ENCODE results near the gene BAIAP2L2.
"Not testable (repeated sequence)": the region's sequence is repeated elsewhere in the genome, so short reads cannot be mapped to it uniquely, and the experiment has no call there.

Gene BAIAP2L2

GRCh38 chr22:38110008-38110862, at the start of gene BAIAP2L2:
Gene BAIAP2L2, minus strand, starts transcription at chr22:38110684. Its CDS starts 159 bp downstream, at chr22:38110525.
- DNase-seq = no peak

GRCh38 chr22:38155703-38156102, 45.2 kb upstream of the BAIAP2L2 start:
- DNase-seq = no peak

- DNase-seq = not testable (repeated sequence)
These were observed 44.1 kb upstream of the BAIAP2L2 start for GRCh38 chr22:38154563-38154915.

- peak; percentile 97 for DNase-seq
These were observed 43.5 kb upstream of the BAIAP2L2 start for GRCh38 chr22:38153821-38154562.

- no peak for DNase-seq
These were observed 40.6 kb upstream of the BAIAP2L2 start for GRCh38 chr22:38151126-38151500.

GRCh38 chr22:38148245-38148644, 37.8 kb upstream of the BAIAP2L2 start:
- DNase-seq = no peak

- DNase-seq = not testable (repeated sequence)
These were observed 35.7 kb upstream of the BAIAP2L2 start for GRCh38 chr22:38146166-38146565.

- peak; percentile 50 for DNase-seq
These were observed 33.5 kb upstream of the BAIAP2L2 start for GRCh38 chr22:38144025-38144405.

- no peak for DNase-seq
These were observed 32.1 kb upstream of the BAIAP2L2 start for GRCh38 chr22:38142606-38143005.

GRCh38 chr22:38141217-38141973, 30.9 kb upstream of the BAIAP2L2 start:
- DNase-seq = no peak

GRCh38 chr22:38139901-38140300, 29.4 kb upstream of the BAIAP2L2 start:
- no peak for DNase-seq

GRCh38 chr22:38138961-38139360, 28.5 kb upstream of the BAIAP2L2 start:
- DNase-seq = no peak

- DNase-seq = no peak
These were observed 27.6 kb upstream of the BAIAP2L2 start for GRCh38 chr22:38137876-38138687.

- DNase-seq = peak; percentile 67
These were observed 26.1 kb upstream of the BAIAP2L2 start for GRCh38 chr22:38136607-38137006.

- no peak for DNase-seq
These were observed 24.7 kb upstream of the BAIAP2L2 start for GRCh38 chr22:38135133-38135706.

- no peak for DNase-seq
These were observed 22.8 kb upstream of the BAIAP2L2 start for GRCh38 chr22:38133331-38133730.

- no peak for DNase-seq
These were observed 22.3 kb upstream of the BAIAP2L2 start for GRCh38 chr22:38132794-38133193.

GRCh38 chr22:38132136-38132535, 21.7 kb upstream of the BAIAP2L2 start:
- no peak for DNase-seq

- no peak for DNase-seq
These were observed 20.9 kb upstream of the BAIAP2L2 start for GRCh38 chr22:38131399-38131798.

GRCh38 chr22:38129856-38130255, 19.4 kb upstream of the BAIAP2L2 start:
- no peak for DNase-seq

- DNase-seq = no peak
These were observed 18.5 kb upstream of the BAIAP2L2 start for GRCh38 chr22:38129021-38129420.

- DNase-seq = no peak
These were observed 17.4 kb upstream of the BAIAP2L2 start for GRCh38 chr22:38127869-38128268.

Measured in NCI-H82 (cell line).